Neutrophil (primary cell): ENCODE measurements around the gene NRBP1.
"Not testable (repeated sequence)": the region's sequence is repeated elsewhere in the genome, so short reads cannot be mapped to it uniquely, and the experiment has no call there.

Source experiments
- H3K27ac ChIP-seq: fragments of 200-600 bp; sonication (generic); 2 replicates; pipeline ENCODE4 v1.5.1; 2016; ENCODE audit warnings: mild to moderate bottlenecking, moderate library complexity
- H3K27me3 ChIP-seq: fragments of 200-600 bp; sonication (generic); 2 replicates; pipeline ENCODE4 v1.6.0; 2016; ENCODE audit warnings: mild to moderate bottlenecking
- H3K36me3 ChIP-seq: fragments of 200-600 bp; sonication (generic); 2 replicates; pipeline ENCODE4 v1.5.1; 2017
- H3K4me1 ChIP-seq, 2 experiments: fragments of 200-600 bp in 1 of 2; sonication (generic) in 1 of 2; 1 replicate in 1 of 2; 2 replicates in 1 of 2; pipeline versions ENCODE4 v1.5.1 to v1.6.1; 2013 to 2016; ENCODE audit warnings: low read depth in 1 of 2, low read length in 1 of 2, mild to moderate bottlenecking in 1 of 2, moderate library complexity in 1 of 2; ENCODE audit not compliant: control insufficient read depth in 1 of 2, insufficient read depth in 1 of 2
- H3K4me3 ChIP-seq, 2 experiments: fragments of 200-600 bp in 1 of 2; sonication (generic) in 1 of 2; 1 replicate in 1 of 2; 2 replicates in 1 of 2; pipeline ENCODE4 v1.5.1; 2013 to 2016; ENCODE audit warnings: low read depth in 1 of 2, low read length in 1 of 2, mild to moderate bottlenecking in 1 of 2, moderate library complexity in 1 of 2
- H3K9me3 ChIP-seq: fragments of 200-600 bp; sonication (generic); 2 replicates; pipeline ENCODE4 v1.5.1; 2016
- CTCF ChIP-seq: fragments of 200-600 bp; sonication (generic); IDR thresholded peaks from 2 replicates; pipeline ENCODE4 v1.5.1; 2016; ENCODE audit warnings: antibody characterized with exemption

Gene NRBP1

GRCh38 chr2:27420996-27421395, 7.4 kb upstream of the NRBP1 start:
- Histone ChIP-seq H3K4me1 (no peaks in the 10 kb centered on the region), H3K4me3 (no peak overlapping the region), H3K36me3 (no peaks in the 10 kb centered on the region), H3K27me3 (no peaks in the 10 kb centered on the region), H3K27ac (no peak overlapping the region), H3K9me3 (no peaks in the 10 kb centered on the region)
- TF ChIP-seq CTCF, result no peak

GRCh38 chr2:27421660-27422250, 6.7 kb upstream of the NRBP1 start:
- H3K27ac ChIP-seq, result no peak overlapping the region
- H3K4me3 ChIP-seq, result no peak overlapping the region
- no peaks in the 10 kb centered on the region for H3K27me3 ChIP-seq
- no peaks in the 10 kb centered on the region for H3K36me3 ChIP-seq
- H3K9me3 ChIP-seq, result no peaks in the 10 kb centered on the region
- no peaks in the 10 kb centered on the region for H3K4me1 ChIP-seq
- no peak for TF ChIP-seq CTCF

GRCh38 chr2:27422958-27423357, 5.5 kb upstream of the NRBP1 start:
- TF ChIP-seq CTCF, result no peak
- Histone ChIP-seq H3K9me3 (no peaks in the 10 kb centered on the region), H3K27ac (no peak overlapping the region), H3K27me3 (no peaks in the 10 kb centered on the region), H3K4me3 (no peak overlapping the region), H3K4me1 (peaks cover 6 to 7% of the 10 kb centered on the region in 2 experiments), H3K36me3 (no peaks in the 10 kb centered on the region)

- H3K9me3 ChIP-seq, H3K4me3 ChIP-seq, H3K36me3 ChIP-seq, H3K27ac ChIP-seq, H3K27me3 ChIP-seq: not testable (repeated sequence)
- peaks cover 18 to 19% of the 10 kb centered on the region in 2 experiments for H3K4me1 ChIP-seq
These were observed 3.4 kb upstream of the NRBP1 start for GRCh38 chr2:27425039-27425438.

GRCh38 chr2:27427863-27428212, 593 bp upstream of the NRBP1 start:
- TF ChIP-seq CTCF, result no peak
- Histone ChIP-seq H3K27ac (peak overlapping the region; percentile 99), H3K27me3 (no peaks in the 10 kb centered on the region), H3K9me3 (no peaks in the 10 kb centered on the region), H3K36me3 (no peaks in the 10 kb centered on the region), H3K4me1 (peaks cover 24% of the 10 kb centered on the region in 2 experiments), H3K4me3 (peak overlapping the region; percentile 89 to 100)

- Histone ChIP-seq H3K36me3 (peaks cover 11% of the 10 kb centered on the region), H3K27me3 (no peaks in the 10 kb centered on the region), H3K9me3 (no peaks in the 10 kb centered on the region), H3K4me3 (peak overlapping the region; percentile 89 to 100), H3K27ac (peak overlapping the region; percentile 99), H3K4me1 (peaks cover 24% of the 10 kb centered on the region in 2 experiments)
- no peak for TF ChIP-seq CTCF
These were observed 629 bp downstream of the NRBP1 start for GRCh38 chr2:27428978-27429541.
